Loucy (cell line): ENCODE results near the gene CDH12.

Experiments
- CTCF ChIP-seq: fragments of 200-600 bp; sonication (generic); conservative IDR thresholded peaks from 2 replicates; pipeline ENCODE4 v1.5.1; 2014; ENCODE audit warnings: mild to moderate bottlenecking, antibody characterized with exemption, low read length
- EZH2phosphoT487 ChIP-seq: fragments of 200-600 bp; IDR thresholded peaks from 2 replicates; pipeline ENCODE4 v1.6.1; 2018; ENCODE audit warnings: antibody characterized with exemption, mild to moderate bottlenecking, moderate library complexity, borderline replicate concordance

- TF ChIP-seq CTCF = no peak
- no peak for TF ChIP-seq EZH2phosphoT487
Measured at GRCh38 chr5:22351178-22351577, 502.0 kb downstream of the CDH12 start.
